ENCODE measurements around the gene ADGRD2. TPM values are rescaled to one million over a fixed set of nuclear protein-coding genes. Genes with fewer than 3 reads are reported as not detected.

ADGRD2 gene
- total RNA-seq, 4 donors from 2014 or later, result not detected

- Histone ChIP-seq H3K27me3 (peaks cover 0 to 55% of the 10 kb centered on the region in 2 donors), H3K36me3 (no peaks in the 10 kb centered on the region), H3K4me3 (no peak overlapping the region), H3K4me1 (peaks cover 0 to 6% (median 0%) of the 10 kb centered on the region in 4 donors), H3K27ac (no peak overlapping the region), H3K9me3 (peaks cover 0 to 8% (median 0%) of the 10 kb centered on the region in 4 donors)
- no peak for DNase-seq (ENCODE audit: low spot score in 2 of 2)
- no peak for TF ChIP-seq EP300 (IDR thresholded peaks at IDR 0.05)
- no peak for TF ChIP-seq CTCF (IDR thresholded peaks at IDR 0.05)
- TF ChIP-seq POLR2A (IDR thresholded peaks at IDR 0.05), result no peak
- 20 to 43% methylated on average over 28 to 36 of the region's 40 CpGs for WGBS, 2 donors
Measured at GRCh38 chr9:124487260-124488182, 37.3 kb downstream of the ADGRD2 start.

- WGBS, 2 donors, result 88 to 89% methylated on average over 8 of the region's 8 CpGs
- DNase-seq (ENCODE audit: low spot score in 2 of 2), result no peak
Measured at GRCh38 chr9:124488641-124489210, 38.5 kb downstream of the ADGRD2 start.

GRCh38 chr9:124489222-124489621 lies 39.0 kb downstream of the ADGRD2 start:
- no peak overlapping the region for H3K27ac ChIP-seq
- no peak for TF ChIP-seq POLR2A (IDR thresholded peaks at IDR 0.05)
- TF ChIP-seq EP300 (IDR thresholded peaks at IDR 0.05), result no peak
- TF ChIP-seq CTCF (IDR thresholded peaks at IDR 0.05), result no peak
- peaks cover 0 to 6% (median 0%) of the 10 kb centered on the region in 4 donors for H3K4me1 ChIP-seq
- H3K9me3 ChIP-seq, result peaks cover 0 to under 1% (median 0%) of the 10 kb centered on the region in 4 donors
- no peaks in the 10 kb centered on the region for H3K36me3 ChIP-seq
- H3K27me3 ChIP-seq, result peaks cover 0 to 62% of the 10 kb centered on the region in 2 donors
- no peak overlapping the region for H3K4me3 ChIP-seq
- DNase-seq (ENCODE audit: low spot score in 2 of 2), result no peak
- WGBS, 2 donors, result 64 to 74% methylated on average over 13 of the region's 13 CpGs

More at GRCh38 chr9:124488641-124489210, 38.5 kb downstream of the ADGRD2 start:
- Histone ChIP-seq H3K36me3 (no peaks in the 10 kb centered on the region), H3K27me3 (peaks cover 0 to 62% of the 10 kb centered on the region in 2 donors), H3K9me3 (peaks cover 0 to 5% (median 0%) of the 10 kb centered on the region in 4 donors), H3K4me3 (no peak overlapping the region), H3K27ac (no peak overlapping the region), H3K4me1 (peaks cover 0 to 6% (median 0%) of the 10 kb centered on the region in 4 donors)
- TF ChIP-seq POLR2A (IDR thresholded peaks at IDR 0.05), result no peak
- TF ChIP-seq EP300 (IDR thresholded peaks at IDR 0.05), result no peak
- no peak for TF ChIP-seq CTCF (IDR thresholded peaks at IDR 0.05)

GRCh38 chr9:124490004-124490403 lies 39.8 kb downstream of the ADGRD2 start:
- Histone ChIP-seq H3K9me3 (no peaks in the 10 kb centered on the region), H3K27ac (no peak overlapping the region), H3K27me3 (peaks cover 0 to 64% of the 10 kb centered on the region in 2 donors), H3K4me3 (no peak overlapping the region), H3K4me1 (peaks cover 0 to 6% (median 0%) of the 10 kb centered on the region in 4 donors), H3K36me3 (no peaks in the 10 kb centered on the region)
- DNase-seq (ENCODE audit: low spot score in 2 of 2), result no peak
- WGBS, 2 donors, result 86% methylated on average over 2 of the region's 2 CpGs
- TF ChIP-seq EP300 (IDR thresholded peaks at IDR 0.05) (no peak), POLR2A (IDR thresholded peaks at IDR 0.05) (no peak), CTCF (IDR thresholded peaks at IDR 0.05) (no peak)

Measured in tibial nerve (tissue), 4 donors.